ENCODE data around the gene DCAF11.
A peak's percentile ranks its signal among the peaks of the same experiment; 100 is the strongest.

Gene DCAF11

GRCh38 chr14:24116128-24116814 is 1.7 kb downstream of the DCAF11 start:
- DNase-seq = no peak

GRCh38 chr14:24117179-24117578 is 2.6 kb downstream of the DCAF11 start:
- no peak for DNase-seq

- DNase-seq = no peak
Measured at GRCh38 chr14:24119691-24120090, 5.1 kb downstream of the DCAF11 start.

GRCh38 chr14:24121210-24121609 is 6.6 kb downstream of the DCAF11 start:
- no peak for DNase-seq

- DNase-seq = no peak
Measured at GRCh38 chr14:24122416-24122815, 7.8 kb downstream of the DCAF11 start.

GRCh38 chr14:24122898-24123297 is 8.3 kb downstream of the DCAF11 start:
- no peak for DNase-seq

- no peak for DNase-seq
Measured at GRCh38 chr14:24123424-24124417, 9.1 kb downstream of the DCAF11 start.

GRCh38 chr14:24126939-24127338 is 12.4 kb downstream of the DCAF11 start:
- no peak for DNase-seq

GRCh38 chr14:24127673-24128072 is 13.1 kb downstream of the DCAF11 start:
- DNase-seq = no peak

- no peak for DNase-seq
Measured at GRCh38 chr14:24129410-24129998, 14.9 kb downstream of the DCAF11 start.

- no peak for DNase-seq
Measured at GRCh38 chr14:24130380-24130716, 15.8 kb downstream of the DCAF11 start, which contains the start of gene FITM1. Gene FITM1, plus strand, starts transcription at chr14:24130659. Its CDS starts 905 bp downstream, at chr14:24131564.

- no peak for DNase-seq
Measured at GRCh38 chr14:24130717-24131548, 16.4 kb downstream of the DCAF11 start.

GRCh38 chr14:24131549-24131966 is 17.0 kb downstream of the DCAF11 start:
- no peak for DNase-seq

- no peak for DNase-seq
Measured at GRCh38 chr14:24132061-24132685, 17.6 kb downstream of the DCAF11 start.

GRCh38 chr14:24132976-24133375 is 18.4 kb downstream of the DCAF11 start:
- DNase-seq = no peak

- DNase-seq = no peak
Measured at GRCh38 chr14:24133735-24134134, 19.2 kb downstream of the DCAF11 start.

- DNase-seq = no peak
Measured at GRCh38 chr14:24135584-24135833, 20.9 kb downstream of the DCAF11 start.

GRCh38 chr14:24135834-24136683 is 21.5 kb downstream of the DCAF11 start, which contains the start of gene PSME1:
Gene PSME1, plus strand, starts transcription at chr14:24136194. Its CDS starts 69 bp downstream, at chr14:24136263.
- peak; percentile 32 to 96 (median 88) for DNase-seq

GRCh38 chr14:24136684-24137528 is 22.3 kb downstream of the DCAF11 start:
- DNase-seq = no peak
